Endodermal cell (in vitro differentiated cells): ENCODE measurements around the gene SLC66A3. TPM values are rescaled to one million over a fixed set of nuclear protein-coding genes. Genes with fewer than 3 reads are reported as not detected.

Source experiments
- DNase-seq: peaks from one replicate; pipeline ENCODE4 v3.0.0-alpha.2; 2017
- H3K27ac ChIP-seq: 2 replicates; pipeline ENCODE4 v1.5.1; 2013; ENCODE audit warnings: mild to moderate bottlenecking, low read depth, low read length, moderate library complexity
- H3K27me3 ChIP-seq: 2 replicates; pipeline ENCODE4 v1.6.1; 2013; ENCODE audit warnings: mild to moderate bottlenecking, low read length, moderate library complexity; ENCODE audit not compliant: insufficient read depth, control insufficient read depth, poor library complexity, severe bottlenecking
- H3K36me3 ChIP-seq: 2 replicates; pipeline ENCODE4 v1.7.0; 2013; ENCODE audit warnings: mild to moderate bottlenecking, low read length, moderate library complexity; ENCODE audit not compliant: control insufficient read depth, insufficient read depth
- H3K4me1 ChIP-seq: one replicate; pipeline ENCODE4 v1.7.0; 2013; ENCODE audit warnings: low read length; ENCODE audit not compliant: control insufficient read depth, insufficient read depth
- H3K4me3 ChIP-seq: 2 replicates; pipeline ENCODE4 v1.5.1; 2013; ENCODE audit warnings: mild to moderate bottlenecking, low read length, moderate library complexity
- H3K9ac ChIP-seq: 2 replicates; pipeline ENCODE4 v1.6.1; 2013; ENCODE audit warnings: mild to moderate bottlenecking, low read length, moderate library complexity; ENCODE audit not compliant: poor library complexity, severe bottlenecking; ENCODE audit errors: extremely low read depth
- H3K9me3 ChIP-seq: 2 replicates; pipeline ENCODE4 v1.6.1; 2013; ENCODE audit warnings: mild to moderate bottlenecking, low read length, moderate library complexity; ENCODE audit not compliant: control insufficient read depth
- H3K27ac Mint-ChIP-seq: 2 replicates; pipeline ENCODE4 v1.8.0; 2020; ENCODE audit warnings: mixed read lengths
- H3K27me3 Mint-ChIP-seq: 2 replicates; pipeline ENCODE4 v1.8.0; 2021; ENCODE audit warnings: mild to moderate bottlenecking, mixed read lengths; ENCODE audit not compliant: insufficient read depth
- H3K36me3 Mint-ChIP-seq: 2 replicates; pipeline ENCODE4 v1.8.0; 2020; ENCODE audit warnings: low read depth, mixed read lengths
- H3K4me1 Mint-ChIP-seq: 2 replicates; pipeline ENCODE4 v1.8.0; 2020; ENCODE audit warnings: mixed read lengths
- H3K4me3 Mint-ChIP-seq: 2 replicates; pipeline ENCODE4 v1.8.0; 2020; ENCODE audit warnings: mild to moderate bottlenecking, moderate library complexity, mixed read lengths
- H3K9me3 Mint-ChIP-seq: 2 replicates; pipeline ENCODE4 v1.8.0; 2020; ENCODE audit warnings: mild to moderate bottlenecking, mixed read lengths
- WGBS, 2 experiments: methylation state at CpG; one replicate each; pipeline versions ENCODE4 v1.1.5 to v1.1.7; 2013; ENCODE audit warnings: missing lambda C conversion rate in 2 of 2, mixed read lengths in 1 of 2; ENCODE audit not compliant: insufficient coverage in 1 of 2, insufficient read length in 1 of 2; 5-methylcytosine and 5-hydroxymethylcytosine counted together
- total RNA-seq, 2 donors: library from RNA; stranded (reverse); fragmentation: NEBNext Ultra II Directional in 1 of 2; extraction: Animal tissue kit (Norgen Biotek cat#: 25700) in 1 of 2; gene quantifications; 2 replicates in 1 of 2; 3 replicates in 1 of 2; pipeline ENCODE4 v1.2.1, GENCODE V29; 2021
- TF ChIP-seq, protein P1 (sequence below): fragments of 200-600 bp; sonication (generic); conservative IDR thresholded peaks from 2 replicates; pipeline ENCODE4 v1.5.0; 2021; ENCODE audit warnings: antibody characterized with exemption, mild to moderate bottlenecking

Gene SLC66A3
- total RNA-seq, 2 donors from 2014 or later: 14.4 to 17.5 TPM

DNA sequence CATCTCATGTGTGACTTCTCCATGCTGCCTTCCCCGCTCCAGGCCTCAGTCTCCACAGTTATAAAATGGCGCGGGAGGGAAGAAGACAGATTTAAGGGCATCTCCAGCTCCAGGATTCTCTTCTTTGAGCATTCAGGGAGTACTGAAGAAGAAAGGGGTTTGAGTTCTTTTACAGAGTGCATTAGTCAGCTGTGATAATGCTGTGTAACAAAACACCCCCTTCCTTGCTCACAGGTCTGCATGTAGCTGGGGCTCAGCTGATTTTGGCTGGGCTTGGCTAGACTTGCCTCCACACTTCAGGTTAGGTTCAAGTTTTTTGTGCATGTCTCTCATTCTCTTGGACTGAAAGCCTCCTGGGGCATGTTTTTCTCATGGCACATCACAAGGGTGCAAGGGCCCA is 8.0 kb upstream of the SLC66A3 start:
- no peak for DNase-seq
- H3K27ac Mint-ChIP-seq: no peak overlapping the region
- peaks cover 3% of the 10 kb centered on the region for H3K9me3 Mint-ChIP-seq
- H3K36me3 ChIP-seq: no peaks in the 10 kb centered on the region
- no peaks in the 10 kb centered on the region for H3K4me1 ChIP-seq
- H3K4me3 ChIP-seq: no peak overlapping the region
- no peak overlapping the region for H3K27ac ChIP-seq
- H3K4me3 Mint-ChIP-seq: no peak overlapping the region
- no peaks in the 10 kb centered on the region for H3K36me3 Mint-ChIP-seq
- TF ChIP-seq, protein P1, sequence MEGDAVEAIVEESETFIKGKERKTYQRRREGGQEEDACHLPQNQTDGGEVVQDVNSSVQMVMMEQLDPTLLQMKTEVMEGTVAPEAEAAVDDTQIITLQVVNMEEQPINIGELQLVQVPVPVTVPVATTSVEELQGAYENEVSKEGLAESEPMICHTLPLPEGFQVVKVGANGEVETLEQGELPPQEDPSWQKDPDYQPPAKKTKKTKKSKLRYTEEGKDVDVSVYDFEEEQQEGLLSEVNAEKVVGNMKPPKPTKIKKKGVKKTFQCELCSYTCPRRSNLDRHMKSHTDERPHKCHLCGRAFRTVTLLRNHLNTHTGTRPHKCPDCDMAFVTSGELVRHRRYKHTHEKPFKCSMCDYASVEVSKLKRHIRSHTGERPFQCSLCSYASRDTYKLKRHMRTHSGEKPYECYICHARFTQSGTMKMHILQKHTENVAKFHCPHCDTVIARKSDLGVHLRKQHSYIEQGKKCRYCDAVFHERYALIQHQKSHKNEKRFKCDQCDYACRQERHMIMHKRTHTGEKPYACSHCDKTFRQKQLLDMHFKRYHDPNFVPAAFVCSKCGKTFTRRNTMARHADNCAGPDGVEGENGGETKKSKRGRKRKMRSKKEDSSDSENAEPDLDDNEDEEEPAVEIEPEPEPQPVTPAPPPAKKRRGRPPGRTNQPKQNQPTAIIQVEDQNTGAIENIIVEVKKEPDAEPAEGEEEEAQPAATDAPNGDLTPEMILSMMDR: no peak
- peaks cover 10% of the 10 kb centered on the region for H3K4me1 Mint-ChIP-seq
- no peak overlapping the region for H3K9ac ChIP-seq
- H3K9me3 ChIP-seq: no peaks in the 10 kb centered on the region
- no peaks in the 10 kb centered on the region for H3K27me3 ChIP-seq
- H3K27me3 Mint-ChIP-seq: peaks cover 10% of the 10 kb centered on the region
- WGBS, 2 experiments: 95% methylated on average over 3 of the region's 3 CpGs; no CpG with 5 or more reads in 1 of the 2 experiments

DNA sequence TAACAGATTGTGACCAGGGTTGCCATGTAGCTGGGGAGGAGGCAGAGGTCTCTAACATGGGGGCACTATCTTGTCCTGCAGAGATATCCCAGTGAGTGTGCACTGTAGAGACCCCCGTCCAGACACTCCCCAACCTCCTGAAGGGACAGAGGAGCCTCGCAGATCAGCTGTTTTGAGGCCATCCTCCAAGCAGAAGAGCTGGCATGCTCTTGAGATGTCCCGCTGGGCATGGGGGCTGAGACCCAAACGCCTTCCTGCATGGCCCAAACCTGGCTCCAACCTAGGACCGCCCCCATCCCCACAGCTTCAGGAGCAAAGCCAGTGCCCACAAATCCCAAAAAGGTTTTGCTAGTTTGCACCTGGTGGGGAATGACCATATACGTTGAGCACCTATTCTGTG is 2.7 kb upstream of the SLC66A3 start:
- Histone ChIP-seq H3K4me1 (peaks cover 5% of the 10 kb centered on the region), H3K36me3 (no peaks in the 10 kb centered on the region), H3K9me3 (no peaks in the 10 kb centered on the region), H3K27ac (no peak overlapping the region), H3K9ac (no peak overlapping the region), H3K4me3 (no peak overlapping the region), H3K27me3 (no peaks in the 10 kb centered on the region)
- no peak for DNase-seq
- TF ChIP-seq, protein P1: no peak
- Mint-ChIP-seq H3K27ac (no peak overlapping the region), H3K4me3 (no peak overlapping the region), H3K4me1 (peaks cover 14% of the 10 kb centered on the region), H3K27me3 (peaks cover 18% of the 10 kb centered on the region), H3K9me3 (no peaks in the 10 kb centered on the region), H3K36me3 (no peaks in the 10 kb centered on the region)
- 88 to 90% methylated on average over 5 to 6 of the region's 6 CpGs for WGBS, 2 experiments

DNA sequence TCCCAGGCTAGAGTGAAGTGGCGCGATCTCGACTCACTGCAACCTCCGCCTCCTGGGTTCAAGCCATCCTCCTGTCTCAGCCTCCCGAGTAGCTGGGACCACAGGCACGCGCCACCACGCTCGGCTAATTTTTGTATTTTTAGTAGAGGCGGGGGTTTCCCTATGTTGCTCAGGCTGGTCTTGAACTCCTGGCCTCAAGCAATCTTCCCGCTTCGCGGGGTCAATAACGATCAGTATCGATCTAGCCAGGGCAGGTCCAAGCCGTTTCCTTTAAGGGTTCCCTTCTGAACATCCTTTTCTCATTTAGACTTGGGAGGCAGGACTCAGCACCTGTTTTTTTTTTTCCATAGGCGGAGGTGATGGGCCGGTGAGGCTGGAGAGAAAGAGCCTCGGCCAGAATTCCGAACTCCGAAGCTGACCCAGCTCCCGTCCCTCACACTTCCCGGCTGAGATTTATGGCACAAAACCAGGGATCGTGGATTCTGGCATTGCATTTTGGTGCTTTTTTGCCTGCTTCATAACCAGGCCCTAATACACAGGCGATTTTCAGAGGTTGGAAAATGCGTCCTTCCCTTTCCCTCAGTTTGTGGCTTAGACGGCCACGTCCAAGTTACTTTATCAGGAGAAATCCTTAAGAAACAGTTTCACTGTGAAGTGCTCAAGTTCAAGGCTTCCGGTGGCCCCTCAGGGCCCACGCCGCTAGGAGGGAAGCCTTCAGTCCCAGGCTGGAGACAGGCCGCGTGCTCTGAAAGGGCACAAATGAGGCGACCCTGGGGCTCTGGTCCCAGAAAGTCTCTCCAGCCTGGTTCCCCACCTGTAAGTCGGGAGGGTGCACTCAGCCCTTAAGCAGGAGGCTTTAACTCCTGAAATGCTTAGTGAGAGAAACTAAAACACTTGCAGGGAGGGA is 998 bp upstream of the SLC66A3 start:
- peak overlapping the region; percentile 71 for H3K9ac ChIP-seq
- Mint-ChIP-seq H3K36me3 (no peaks in the 10 kb centered on the region), H3K27me3 (peaks cover 18% of the 10 kb centered on the region), H3K27ac (peak overlapping the region; percentile 90), H3K4me1 (peaks cover 14% of the 10 kb centered on the region), H3K4me3 (peak overlapping the region; percentile 56), H3K9me3 (no peaks in the 10 kb centered on the region)
- no peaks in the 10 kb centered on the region for H3K36me3 ChIP-seq
- TF ChIP-seq, protein P1: peak; percentile 31
- no peak for DNase-seq
- peak overlapping the region; percentile 83 for H3K4me3 ChIP-seq
- no peak overlapping the region for H3K27ac ChIP-seq
- peaks cover 5% of the 10 kb centered on the region for H3K4me1 ChIP-seq
- no peaks in the 10 kb centered on the region for H3K9me3 ChIP-seq
- H3K27me3 ChIP-seq: no peaks in the 10 kb centered on the region
- WGBS, 2 experiments: 69 to 76% methylated on average over 25 to 35 of the region's 35 CpGs
